Aorta (tissue), 5 donors: ENCODE data around the gene IGSF10. TPM values are rescaled to one million over a fixed set of nuclear protein-coding genes. Genes with fewer than 3 reads are reported as not detected.
"Not testable (repeated sequence)": the region's sequence is repeated elsewhere in the genome, so short reads cannot be mapped to it uniquely, and the experiment has no call there.

Experiments used
- ATAC-seq: fragments of 200-7000 bp; cut with Tn5 transposase; one replicate; pipeline ENCODE4 v1.9.1; 2022; ENCODE audit warnings: moderate library complexity; ENCODE audit not compliant: low FRiP score
- DNase-seq, 2 donors: peaks; one replicate each; pipeline ENCODE4 v3.0.0-alpha.2; 2020
- H3K27ac ChIP-seq, 2 donors: one replicate each; pipeline ENCODE4 v1.5.1; 2013; ENCODE audit warnings: low read length in 2 of 2, mild to moderate bottlenecking in 2 of 2, moderate library complexity in 2 of 2, control low read depth in 1 of 2, inconsistent platforms in 1 of 2, low read depth in 1 of 2
- H3K27me3 ChIP-seq, 2 donors: one replicate each; pipeline ENCODE4 v1.6.1; 2013; ENCODE audit warnings: control low read depth in 1 of 2, low read length in 1 of 2, mild to moderate bottlenecking in 1 of 2, moderate library complexity in 1 of 2; ENCODE audit not compliant: insufficient read depth in 2 of 2, control insufficient read depth in 1 of 2
- H3K36me3 ChIP-seq, 2 donors: one replicate each; pipeline ENCODE4 v1.6.1; 2013; ENCODE audit warnings: control low read depth in 1 of 2, low read length in 1 of 2, mild to moderate bottlenecking in 1 of 2; ENCODE audit not compliant: insufficient read depth in 2 of 2, control insufficient read depth in 1 of 2
- H3K4me1 ChIP-seq, 2 donors: one replicate each; pipeline ENCODE4 v1.6.1; 2013; ENCODE audit warnings: low read length in 2 of 2, control low read depth in 1 of 2, mild to moderate bottlenecking in 1 of 2, moderate library complexity in 1 of 2; ENCODE audit not compliant: insufficient read depth in 2 of 2, control insufficient read depth in 1 of 2
- H3K4me3 ChIP-seq, 2 donors: one replicate each; pipeline ENCODE4 v1.5.1; 2013; ENCODE audit warnings: low read length in 2 of 2, control low read depth in 1 of 2, mild to moderate bottlenecking in 1 of 2
- H3K9me3 ChIP-seq: one replicate; pipeline ENCODE4 v1.6.1; 2013; ENCODE audit warnings: mild to moderate bottlenecking, low read length; ENCODE audit not compliant: control insufficient read depth
- WGBS, 2 donors: extraction: QIAGEN DNeasy Blood & Tissue Kit; methylation state at CpG; one replicate each; pipeline ENCODE4 v1.1.7; 2013; 5-methylcytosine and 5-hydroxymethylcytosine counted together
- intact Hi-C, 2 donors: fragments of 100-400 bp; cut with DNase I; formaldehyde crosslinking; loops; one replicate each; pipeline versions ENCODE4 v1.14.2 to v1.15.0; 2022
- polyA plus RNA-seq, 2 donors: library from polyadenylated mRNA; stranded (reverse); fragments of 200-250 nt; gene quantifications; one replicate each; pipeline ENCODE4 v1.2.3, GENCODE V29; 2013
- total RNA-seq, 2 donors: library from RNA; stranded (reverse); fragmentation: NEBNext Ultra II Directional; extraction: Animal tissue kit (Norgen Biotek cat#: 25700); gene quantifications; one replicate each; pipeline ENCODE4 v1.2.1, GENCODE V29; 2021
- donor health status: healthy with polysubstance abuse.
- donor health status: Bipolar disorder and iron deficiency.
- donor health status: DM: no; HTN: no; CAD: no.
- donor health status: DM: no; HTN: no; CAD: no.
- donor health status: DM: yes; HTN: yes; CAD: no.

IGSF10 gene
- total and polyA plus RNA-seq, 4 donors: 2.2 to 7.7 (median 2.6) TPM

GRCh38 chr3:151491525-151491924 lies 30.7 kb upstream of the IGSF10 start:
- Histone ChIP-seq H3K4me1 (no peaks in the 10 kb centered on the region), H3K4me3 (no peak overlapping the region), H3K36me3 (no peaks in the 10 kb centered on the region), H3K27ac (no peak overlapping the region), H3K9me3 (no peaks in the 10 kb centered on the region), H3K27me3 (no peaks in the 10 kb centered on the region)
- 56 to 58% methylated on average over 2 of the region's 2 CpGs for WGBS, 2 donors
- ATAC-seq (no peak), DNase-seq (no peak)
- intact Hi-C loops: no loop called here

GRCh38 chr3:151487833-151488232 lies 27.0 kb upstream of the IGSF10 start:
- H3K9me3 ChIP-seq, H3K4me1 ChIP-seq, intact Hi-C loops, DNase-seq, H3K36me3 ChIP-seq, H3K27me3 ChIP-seq, H3K4me3 ChIP-seq, ATAC-seq, H3K27ac ChIP-seq: not testable (repeated sequence)

GRCh38 chr3:151483961-151484520 lies 23.2 kb upstream of the IGSF10 start:
- H3K27me3 ChIP-seq: no peaks in the 10 kb centered on the region
- ATAC-seq (no peak), DNase-seq (no peak)
- H3K4me3 ChIP-seq: no peak overlapping the region
- WGBS, 2 donors: 75 to 81% methylated on average over 6 of the region's 6 CpGs
- no peak overlapping the region for H3K27ac ChIP-seq
- H3K9me3 ChIP-seq: peaks cover 2% of the 10 kb centered on the region
- no peaks in the 10 kb centered on the region for H3K36me3 ChIP-seq
- intact Hi-C loops: no loop called here
- no peaks in the 10 kb centered on the region for H3K4me1 ChIP-seq

- ATAC-seq (no peak), DNase-seq (no peak)
- intact Hi-C loops: no loop called here
- H3K27ac ChIP-seq: no peak overlapping the region
- H3K9me3 ChIP-seq: peaks cover 2% of the 10 kb centered on the region
- H3K4me3 ChIP-seq: no peak overlapping the region
- 93 to 95% methylated on average over 1 of the region's 1 CpG for WGBS, 2 donors
- no peaks in the 10 kb centered on the region for H3K27me3 ChIP-seq
- H3K36me3 ChIP-seq: no peaks in the 10 kb centered on the region
- no peaks in the 10 kb centered on the region for H3K4me1 ChIP-seq
Measured at GRCh38 chr3:151483488-151483887, 22.6 kb upstream of the IGSF10 start.

- no peak for ATAC-seq
Measured at GRCh38 chr3:151480492-151480891, 19.6 kb upstream of the IGSF10 start.

GRCh38 chr3:151479452-151479851 lies 18.6 kb upstream of the IGSF10 start:
- Histone ChIP-seq H3K9me3 (peaks cover 2% of the 10 kb centered on the region), H3K27me3 (no peaks in the 10 kb centered on the region), H3K27ac (no peak overlapping the region), H3K36me3 (no peaks in the 10 kb centered on the region), H3K4me1 (no peaks in the 10 kb centered on the region), H3K4me3 (no peak overlapping the region)
- ATAC-seq (no peak), DNase-seq (no peak)
- intact Hi-C loops: no loop called here
- WGBS, 2 donors: 36 to 37% methylated on average over 1 of the region's 1 CpG

More at GRCh38 chr3:151480492-151480891, 19.6 kb upstream of the IGSF10 start:
- peaks cover 2% of the 10 kb centered on the region for H3K9me3 ChIP-seq
- 78 to 83% methylated on average over 2 of the region's 2 CpGs for WGBS, 2 donors
- H3K27me3 ChIP-seq: no peaks in the 10 kb centered on the region
- DNase-seq: no peak
- intact Hi-C loops: no loop called here
- H3K27ac ChIP-seq: no peak overlapping the region
- H3K4me1 ChIP-seq: no peaks in the 10 kb centered on the region
- no peak overlapping the region for H3K4me3 ChIP-seq
- no peaks in the 10 kb centered on the region for H3K36me3 ChIP-seq

- intact Hi-C loops: no loop called here
- no peaks in the 10 kb centered on the region for H3K36me3 ChIP-seq
- H3K27ac ChIP-seq: no peak overlapping the region
- H3K27me3 ChIP-seq: no peaks in the 10 kb centered on the region
- no peak for DNase-seq
- peaks cover 2% of the 10 kb centered on the region for H3K9me3 ChIP-seq
- H3K4me3 ChIP-seq: no peak overlapping the region
- H3K4me1 ChIP-seq: no peaks in the 10 kb centered on the region
- 24 to 39% methylated on average over 1 of the region's 1 CpG for WGBS, 2 donors
- no peak for ATAC-seq
Measured at GRCh38 chr3:151478335-151478697, 17.5 kb upstream of the IGSF10 start.

GRCh38 chr3:151477591-151478334 lies 16.9 kb upstream of the IGSF10 start:
- Histone ChIP-seq H3K27me3 (no peaks in the 10 kb centered on the region), H3K9me3 (peaks cover 2% of the 10 kb centered on the region), H3K4me1 (no peaks in the 10 kb centered on the region), H3K36me3 (no peaks in the 10 kb centered on the region), H3K4me3 (no peak overlapping the region), H3K27ac (no peak overlapping the region)
- intact Hi-C loops: no loop called here
- WGBS, 2 donors: 87 to 89% methylated on average over 2 of the region's 2 CpGs
- ATAC-seq: no peak
- no peak for DNase-seq

- ATAC-seq (no peak), DNase-seq (no peak)
- no peak overlapping the region for H3K27ac ChIP-seq
Measured at GRCh38 chr3:151476344-151477018, 15.6 kb upstream of the IGSF10 start.

More at GRCh38 chr3:151476344-151477018, 15.6 kb upstream of the IGSF10 start:
- Histone ChIP-seq H3K4me1 (no peaks in the 10 kb centered on the region), H3K9me3 (peaks cover under 1% of the 10 kb centered on the region), H3K27me3 (no peaks in the 10 kb centered on the region), H3K4me3 (no peak overlapping the region), H3K36me3 (no peaks in the 10 kb centered on the region)
- WGBS, 2 donors: 95% methylated on average over 7 of the region's 7 CpGs
- intact Hi-C loops: no loop called here
